Myocyte (in vitro differentiated cells): ENCODE data around the gene MFSD11. TPM values are rescaled to one million over a fixed set of nuclear protein-coding genes. Genes with fewer than 3 reads are reported as not detected.
A peak's percentile ranks its signal among the peaks of the same experiment; 100 is the strongest.
"Not testable (repeated sequence)": the region's sequence is repeated elsewhere in the genome, so short reads cannot be mapped to it uniquely, and the experiment has no call there.

Experiments
- DNase-seq: peaks from one replicate; pipeline ENCODE4 v3.0.0-alpha.2; 2012; ENCODE audit warnings: low read depth
- total RNA-seq: library from RNA; depleted of rRNA; stranded (reverse); fragments of >200 nt; gene quantifications from 2 replicates; pipeline ENCODE4 v1.2.3, GENCODE V29; 2014

MFSD11 gene
- total RNA-seq, 1 donor from 2014 or later: 47.2 TPM

GRCh38 chr17:76707985-76708807 lies 29.7 kb upstream of the MFSD11 start:
- DNase-seq: peak; percentile 89

- DNase-seq: peak; percentile 99
Observed at GRCh38 chr17:76709077-76709950, 28.6 kb upstream of the MFSD11 start.

GRCh38 chr17:76709951-76710862 lies 27.7 kb upstream of the MFSD11 start:
- DNase-seq: peak; percentile 88

GRCh38 chr17:76710863-76711611 lies 26.9 kb upstream of the MFSD11 start, which contains the start of gene MXRA7:
MXRA7 (minus strand) TSS chr17:76710965; CDS start chr17:76710946, 19 bp downstream.
- peak; percentile 84 for DNase-seq

- DNase-seq: not testable (repeated sequence)
Observed at GRCh38 chr17:76712321-76712720, 25.6 kb upstream of the MFSD11 start.

GRCh38 chr17:76713765-76714164 lies 24.2 kb upstream of the MFSD11 start:
- no peak for DNase-seq

GRCh38 chr17:76714336-76714735 lies 23.6 kb upstream of the MFSD11 start:
- no peak for DNase-seq

GRCh38 chr17:76714822-76715495 lies 23.0 kb upstream of the MFSD11 start:
- peak; percentile 72 for DNase-seq

GRCh38 chr17:76715496-76715830 lies 22.5 kb upstream of the MFSD11 start:
- DNase-seq: peak; percentile 20

GRCh38 chr17:76716146-76716838 lies 21.6 kb upstream of the MFSD11 start:
- peak; percentile 98 for DNase-seq

GRCh38 chr17:76716839-76717215 lies 21.1 kb upstream of the MFSD11 start:
- peak; percentile 61 for DNase-seq

GRCh38 chr17:76718516-76718915 lies 19.4 kb upstream of the MFSD11 start:
- DNase-seq: no peak

GRCh38 chr17:76720211-76720610 lies 17.7 kb upstream of the MFSD11 start:
- no peak for DNase-seq

- no peak for DNase-seq
Observed at GRCh38 chr17:76720941-76721340, 17.0 kb upstream of the MFSD11 start.

- no peak for DNase-seq
Observed at GRCh38 chr17:76721463-76721862, 16.5 kb upstream of the MFSD11 start.

GRCh38 chr17:76722279-76722678 lies 15.6 kb upstream of the MFSD11 start:
- no peak for DNase-seq

GRCh38 chr17:76722977-76723376 lies 14.9 kb upstream of the MFSD11 start:
- not testable (repeated sequence) for DNase-seq

- DNase-seq: no peak
Observed at GRCh38 chr17:76723812-76724211, 14.1 kb upstream of the MFSD11 start.

- peak; percentile 70 for DNase-seq
Observed at GRCh38 chr17:76725580-76726230, 12.2 kb upstream of the MFSD11 start.
